HCT116 (cell line): ENCODE measurements around the gene PTPA. TPM values are rescaled to one million over a fixed set of nuclear protein-coding genes. Genes with fewer than 3 reads are reported as not detected.
A peak's percentile ranks its signal among the peaks of the same experiment; 100 is the strongest.

Experiments
- ATAC-seq: fragments of 200-7000 bp; cut with Tn5 transposase; 2 replicates; pipeline ENCODE4 v1.9.1; 2020; ENCODE audit warnings: mild to moderate bottlenecking, moderate library complexity
- BruUV-seq: library from RNA; stranded (reverse); fragments of 400-500 nt; replicated peaks from 2 replicates; lab custom pipeline; 2021; lab: Mats Ljungman, UMichigan
- CTCF ChIA-PET: fragments of 300-600 bp; sonication (Branson Sonifier 250); formaldehyde crosslinking; loops from one replicate; lab custom pipeline; 2021; ENCODE audit warnings: antibody characterized with exemption; lab: Charles Lee
- POLR2A ChIA-PET: fragments of 300-600, 350-600 bp; sonication (Branson Sonifier 250); formaldehyde crosslinking; loops from one replicate; lab custom pipeline; 2021; ENCODE audit warnings: antibody characterized with exemption; lab: Charles Lee
- RAD21 ChIA-PET, 2 experiments: fragments of 300-600 bp; sonication (Branson Sonifier 250); formaldehyde crosslinking; loops; one replicate each; lab custom pipeline; 2023; ENCODE audit warnings: low total read pairs in 2 of 2; ENCODE audit not compliant: uncharacterized antibody in 2 of 2, unreplicated experiment in 2 of 2, low non-redundant PET in 1 of 2; lab: Charles Lee
- DNase-seq: peaks from one replicate; pipeline ENCODE4 v3.0.0-alpha.2; 2010; ENCODE audit warnings: low read depth, low spot score
- H2AFZ ChIP-seq: fragments of 200-600 bp; shearing (Covaris generic), sonication (generic); 2 replicates; pipeline ENCODE4 v1.6.1; 2017; ENCODE audit warnings: low read depth, mixed run types, mixed read lengths, antibody characterized with exemption, low read length; ENCODE audit not compliant: poor library complexity, severe bottlenecking
- H3K27ac ChIP-seq: 2 replicates; pipeline ENCODE4 v1.5.1; 2012; ENCODE audit warnings: low read depth, low read length
- H3K27me3 ChIP-seq: fragments of 200-600 bp; sonication (generic); 2 replicates; pipeline ENCODE4 v1.6.1; 2016; ENCODE audit warnings: mixed run types, low read length, mixed read lengths; ENCODE audit not compliant: insufficient read depth
- H3K36me3 ChIP-seq, 2 experiments: fragments of 200-500 bp in 1 of 2; fragments of 200-600 bp in 1 of 2; sonication (Bioruptor generic) in 1 of 2; sonication (generic) in 1 of 2; 2 replicates each; pipeline versions ENCODE4 v1.5.1 to v1.6.1; 2014 to 2016; ENCODE audit warnings: low read length in 2 of 2, inconsistent platforms in 1 of 2, mixed read lengths in 1 of 2, mixed run types in 1 of 2; ENCODE audit not compliant: insufficient read depth in 2 of 2, control insufficient read depth in 1 of 2
- H3K4me1 ChIP-seq, 2 experiments: fragments of 200-600 bp in 1 of 2; sonication (generic) in 1 of 2; 2 replicates each; pipeline versions ENCODE4 v1.5.1 to v1.6.1; 2012 to 2017; ENCODE audit warnings: low read length in 2 of 2, inconsistent platforms in 1 of 2, mild to moderate bottlenecking in 1 of 2, mixed read lengths in 1 of 2, mixed run types in 1 of 2, moderate library complexity in 1 of 2; ENCODE audit not compliant: insufficient read depth in 2 of 2, control insufficient read depth in 1 of 2
- H3K4me2 ChIP-seq: fragments of 200-600 bp; sonication (generic); 2 replicates; pipeline ENCODE4 v1.6.1; 2017; ENCODE audit warnings: mixed run types, low read length, mixed read lengths
- H3K4me3 ChIP-seq, 2 experiments: fragments of 200-600 bp in 1 of 2; sonication (generic) in 1 of 2; replicated peaks in 1 of 2; 2 replicates each; pipeline ENCODE4 v1.5.1; 2011 to 2016; ENCODE audit warnings: low read length in 2 of 2, control low read depth in 1 of 2, low read depth in 1 of 2, mild to moderate bottlenecking in 1 of 2, mixed read lengths in 1 of 2, mixed run types in 1 of 2
- H3K79me2 ChIP-seq: fragments of 200-600 bp; sonication (generic); 2 replicates; pipeline ENCODE4 v1.6.1; 2017; ENCODE audit warnings: mild to moderate bottlenecking, mixed run types, low read length, moderate library complexity, mixed read lengths; ENCODE audit not compliant: insufficient read depth
- H3K9ac ChIP-seq: fragments of 200-600 bp; sonication (generic); 2 replicates; pipeline ENCODE4 v1.6.1; 2016; ENCODE audit warnings: low read length, mixed read lengths
- H3K9me2 ChIP-seq: fragments of 200-600 bp; sonication (generic), shearing (Covaris generic); 2 replicates; pipeline ENCODE4 v1.6.1; 2017; ENCODE audit warnings: mixed run types, mild to moderate bottlenecking, moderate library complexity; ENCODE audit not compliant: insufficient read depth
- H3K9me3 ChIP-seq, 2 experiments: fragments of 200-500 bp in 1 of 2; fragments of 200-600 bp in 1 of 2; sonication (Bioruptor generic) in 1 of 2; sonication (generic) in 1 of 2; 2 replicates each; pipeline ENCODE4 v1.6.1; 2014 to 2017; ENCODE audit warnings: low read length in 2 of 2, mixed read lengths in 2 of 2, inconsistent platforms in 1 of 2, low read depth in 1 of 2, mild to moderate bottlenecking in 1 of 2, mixed run types in 1 of 2, moderate library complexity in 1 of 2; ENCODE audit not compliant: control insufficient read depth in 1 of 2, insufficient read depth in 1 of 2
- H4K20me1 ChIP-seq: fragments of 200-600 bp; sonication (generic), shearing (Covaris generic); 2 replicates; pipeline ENCODE4 v1.6.1; 2017; ENCODE audit warnings: mixed run types, mild to moderate bottlenecking, moderate library complexity; ENCODE audit not compliant: insufficient read depth
- ATF3 ChIP-seq: IDR thresholded peaks from 2 replicates; pipeline ENCODE4 v1.6.1; 2012
- CTCF ChIP-seq, 3 experiments: fragments of 200-600 bp in 1 of 3; sonication (generic) in 1 of 3; IDR thresholded peaks in 2 of 3; conservative IDR thresholded peaks in 1 of 3; 2 replicates each; pipeline ENCODE4 v1.5.1; 2012 to 2017; ENCODE audit warnings: low read depth in 2 of 3, low read length in 2 of 3, antibody characterized with exemption in 1 of 3, borderline replicate concordance in 1 of 3, control low read depth in 1 of 3, mild to moderate bottlenecking in 1 of 3, mixed read lengths in 1 of 3, mixed run types in 1 of 3, moderate library complexity in 1 of 3; ENCODE audit not compliant: insufficient read depth in 1 of 3
- EZH2 ChIP-seq: fragments of 200-600 bp; sonication (generic); IDR thresholded peaks from 2 replicates; pipeline ENCODE4 v1.6.1; 2017; ENCODE audit warnings: antibody characterized with exemption, mixed run types
- MAX ChIP-seq: IDR thresholded peaks from 2 replicates; pipeline ENCODE4 v1.6.1; 2012
- POLR2A ChIP-seq: IDR thresholded peaks from 2 replicates; pipeline ENCODE4 v1.7.0; 2011; ENCODE audit warnings: borderline replicate concordance; ENCODE audit not compliant: insufficient read depth, insufficient read length; ENCODE audit errors: extremely low read depth
- POLR2AphosphoS5 ChIP-seq: IDR thresholded peaks from 2 replicates; pipeline ENCODE4 v1.6.1; 2011; ENCODE audit warnings: mild to moderate bottlenecking, low read depth, low read length, moderate library complexity
- RAD21 ChIP-seq: IDR thresholded peaks from 2 replicates; pipeline ENCODE4 v1.6.1; 2012; ENCODE audit warnings: low read depth, mild to moderate bottlenecking
- REST ChIP-seq: IDR thresholded peaks from 2 replicates; pipeline ENCODE4 v1.6.1; 2012; ENCODE audit warnings: low read depth
- SIN3A ChIP-seq: IDR thresholded peaks from 2 replicates; pipeline ENCODE4 v1.6.1; 2012; ENCODE audit warnings: low read depth
- SP1 ChIP-seq: IDR thresholded peaks from 2 replicates; pipeline ENCODE4 v1.6.1; 2012; ENCODE audit warnings: low read depth
- SRF ChIP-seq: IDR thresholded peaks from 2 replicates; pipeline ENCODE4 v1.6.1; 2012; ENCODE audit warnings: low read depth
- YY1 ChIP-seq: IDR thresholded peaks from 2 replicates; pipeline ENCODE4 v1.6.1; 2011; ENCODE audit warnings: low read length, low read depth, moderate library complexity, mild to moderate bottlenecking; ENCODE audit not compliant: insufficient replicate concordance; ENCODE audit errors: extremely low read depth
- ZFX ChIP-seq: fragments of 450-650 bp; IDR thresholded peaks from 2 replicates; pipeline ENCODE4 v1.6.1; 2017
- intact Hi-C: fragments of 100-400 bp; cut with micrococcal nuclease; formaldehyde crosslinking; loops from 2 replicates; pipeline ENCODE4 v1.10.0; 2022
- total RNA-seq: library from RNA; stranded (reverse); gene quantifications from one replicate; pipeline ENCODE4 v1.2.1, GENCODE V29; 2021; ENCODE audit not compliant: unreplicated experiment

The PTPA gene
- total RNA-seq, 1 experiment from 2014 or later, result 177 TPM

GRCh38 chr9:129135476-129135875 lies 24.3 kb downstream of the PTPA start (continued):
- TF ChIP-seq REST (no peak), MAX (no peak), YY1 (no peak), SIN3A (no peak), ATF3 (no peak), ZFX (no peak), EZH2 (no peak), RAD21 (no peak)

- H3K36me3 ChIP-seq, result peaks cover 4 to 8% of the 10 kb centered on the region in 2 experiments; a peak in 2 of 4 replicates
These were observed 25.3 kb downstream of the PTPA start for GRCh38 chr9:129136446-129137035.

More at GRCh38 chr9:129136446-129137035, 25.3 kb downstream of the PTPA start:
- Histone ChIP-seq H3K79me2 (peaks cover 12% of the 10 kb centered on the region), H2AFZ (no peak overlapping the region), H3K9me3 (no peaks in the 10 kb centered on the region), H3K4me3 (no peak overlapping the region), H3K4me1 (peaks cover 28 to 59% of the 10 kb centered on the region in 2 experiments), H3K9ac (0 out of 2 replicates have a peak overlapping the region, but pooled peaks have one; percentile 4), H3K4me2 (no peak overlapping the region), H3K27ac (no peak overlapping the region), H3K27me3 (no peaks in the 10 kb centered on the region), H3K9me2 (no peaks in the 10 kb centered on the region), H4K20me1 (no peaks in the 10 kb centered on the region)
- TF ChIP-seq YY1 (no peak), EZH2 (no peak), POLR2A (no peak), SP1 (no peak), CTCF (IDR thresholded peaks at IDR 0.05 in 2 of 3, conservative IDR thresholded peaks at IDR 0.05 in 1 of 3; ENCODE audit: borderline replicate concordance in 1 of 3, insufficient read depth in 1 of 3, low read depth in 2 of 3, low read length in 2 of 3) (no peak), ATF3 (no peak), ZFX (no peak), SIN3A (no peak), RAD21 (no peak), POLR2AphosphoS5 (no peak), REST (no peak), SRF (no peak)
- BruUV-seq, result no TSS peak
- CTCF ChIA-PET, result interaction anchor here (1.0 to 6.0 kb wide), 3 partner anchors 481 to 640 kb away, joined by 3 to 77 read pairs (median 3); partner anchors contain the start of gene NTMT1
- intact Hi-C loops, result loop anchor here (5.0 kb wide), 1 partner anchor 431 kb away; no protein-coding TSS in a partner anchor
- no peak for ATAC-seq
- DNase-seq, result no peak
- POLR2A ChIA-PET, result interaction anchor here (0.5 to 1.6 kb wide), 2 partner anchors 38 to 472 kb away, joined by 3 to 4 read pairs; no protein-coding TSS in a partner anchor
- RAD21 ChIA-PET, result no interaction called here
